Panc1 (cell line): Measurements from ENCODE around the gene MRPS22.

Source experiments
- CTCF ChIP-seq: fragments of 450-650 bp; IDR thresholded peaks from 2 replicates; pipeline ENCODE4 v1.5.1; 2017; ENCODE audit warnings: mild to moderate bottlenecking
- POLR2AphosphoS5 ChIP-seq: IDR thresholded peaks from 2 replicates; pipeline ENCODE4 v1.6.1; 2012; ENCODE audit warnings: mild to moderate bottlenecking, low read depth, low read length, moderate library complexity
- REST ChIP-seq, 2 experiments: IDR thresholded peaks; 2 replicates each; pipeline ENCODE4 v1.6.1; 2011 to 2012; ENCODE audit warnings: low read depth in 2 of 2, control low read depth in 1 of 2, low read length in 1 of 2, mild to moderate bottlenecking in 1 of 2, moderate library complexity in 1 of 2; ENCODE audit not compliant: insufficient read depth in 1 of 2
- TCF7L2 ChIP-seq: IDR thresholded peaks from 2 replicates; pipeline ENCODE4 v1.6.1; 2011; ENCODE audit warnings: mild to moderate bottlenecking, low read depth, low read length, inconsistent platforms

- TF ChIP-seq CTCF, result no peak
- TF ChIP-seq REST (IDR thresholded peaks at IDR 0.05; ENCODE audit: insufficient read depth in 1 of 2, low read depth in 2 of 2, low read length in 1 of 2), result no peak
- no peak for TF ChIP-seq TCF7L2
- no peak for TF ChIP-seq POLR2AphosphoS5
These were observed 45.2 kb downstream of the MRPS22 start for GRCh38 chr3:139388821-139389551.
